GM19099 (cell line): ENCODE data around the gene RANGAP1.
A peak's percentile ranks its signal among the peaks of the same experiment; 100 is the strongest.

Experiments
- POLR2A ChIP-seq: IDR thresholded peaks from 3 replicates; pipeline ENCODE4 v1.6.1; 2011; ENCODE audit warnings: low read depth; ENCODE audit not compliant: insufficient read length; ENCODE audit errors: extremely low read depth

RANGAP1 gene

DNA sequence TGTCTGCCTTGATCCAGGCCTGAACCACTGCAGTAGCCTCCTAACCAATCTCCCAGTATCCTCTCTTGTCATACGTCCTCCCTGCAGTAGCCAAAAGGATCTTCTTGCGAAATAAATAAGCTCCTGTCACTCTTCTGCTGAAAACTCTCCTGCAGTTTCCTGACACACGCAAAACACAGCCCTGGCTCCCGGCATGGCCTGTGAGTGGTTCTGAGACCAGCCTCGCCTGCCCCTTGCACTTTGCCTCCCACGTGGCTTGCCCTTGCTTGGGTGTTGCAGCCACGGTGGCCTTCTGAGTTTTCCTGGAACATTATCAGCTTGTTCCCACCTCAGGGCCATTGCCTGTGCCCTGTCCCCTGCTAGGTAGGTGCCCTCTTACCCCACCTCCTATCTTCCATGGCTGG lies 22.6 kb upstream of the RANGAP1 start:
- no peak for TF ChIP-seq POLR2A

DNA sequence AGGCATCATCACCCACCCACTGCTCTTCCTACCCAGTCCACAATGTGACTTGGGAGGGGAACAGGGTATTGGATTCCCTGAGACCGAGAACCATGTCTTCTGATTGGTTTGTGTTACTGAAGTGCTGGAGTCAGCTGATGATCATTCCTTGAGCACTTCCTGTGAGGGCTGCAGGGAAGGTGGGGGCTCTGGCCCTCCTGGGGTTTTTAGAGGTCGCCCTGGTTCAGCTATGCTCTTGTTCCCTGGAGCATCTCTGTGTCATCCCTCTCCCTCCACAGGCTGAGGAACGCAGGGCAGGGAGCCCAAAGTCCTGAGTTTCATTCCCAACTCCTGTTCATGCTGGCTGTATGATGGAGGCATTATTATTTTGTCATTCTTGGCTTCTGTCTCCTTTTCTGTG lies 22.1 kb upstream of the RANGAP1 start:
- no peak for TF ChIP-seq POLR2A

DNA sequence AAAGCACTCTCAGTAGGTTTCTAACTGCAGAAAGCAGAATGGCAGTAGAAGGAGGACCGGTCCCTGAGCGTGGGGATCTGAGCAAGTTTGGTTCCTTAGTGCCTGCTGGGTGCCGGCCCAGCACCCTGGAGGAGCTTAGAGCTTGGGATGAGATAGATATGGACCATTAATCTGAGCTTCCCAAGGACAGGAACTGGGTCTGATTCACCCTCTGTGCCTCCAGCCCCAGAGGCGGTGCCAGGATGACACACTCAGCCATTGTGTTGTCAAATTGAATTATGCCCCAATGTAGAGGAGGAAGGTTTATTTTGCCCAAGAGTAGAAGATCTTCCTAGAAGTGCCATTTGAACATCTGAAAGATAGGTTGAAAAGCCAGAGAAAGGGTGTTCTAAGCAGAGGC lies 19.7 kb upstream of the RANGAP1 start:
- TF ChIP-seq POLR2A = no peak

DNA sequence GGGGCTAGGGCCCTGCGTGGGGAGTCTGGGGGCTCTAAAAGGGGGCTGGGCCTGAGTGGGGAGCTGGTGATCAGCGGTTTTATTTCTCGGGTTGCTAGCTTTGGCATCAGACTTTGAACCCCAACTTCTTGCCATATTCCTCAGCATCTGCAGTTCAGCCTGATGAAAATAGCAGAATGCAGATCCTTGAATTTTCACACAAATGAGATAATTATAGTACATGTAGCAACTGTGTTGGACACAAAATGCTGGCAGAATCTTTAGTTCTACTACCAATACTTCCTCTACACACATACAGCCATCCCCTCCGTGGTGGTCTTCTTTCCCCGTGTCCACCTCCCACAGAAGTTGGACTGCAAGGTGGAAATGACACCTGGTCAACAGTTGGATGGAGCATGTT lies 16.8 kb upstream of the RANGAP1 start:
- TF ChIP-seq POLR2A = no peak

DNA sequence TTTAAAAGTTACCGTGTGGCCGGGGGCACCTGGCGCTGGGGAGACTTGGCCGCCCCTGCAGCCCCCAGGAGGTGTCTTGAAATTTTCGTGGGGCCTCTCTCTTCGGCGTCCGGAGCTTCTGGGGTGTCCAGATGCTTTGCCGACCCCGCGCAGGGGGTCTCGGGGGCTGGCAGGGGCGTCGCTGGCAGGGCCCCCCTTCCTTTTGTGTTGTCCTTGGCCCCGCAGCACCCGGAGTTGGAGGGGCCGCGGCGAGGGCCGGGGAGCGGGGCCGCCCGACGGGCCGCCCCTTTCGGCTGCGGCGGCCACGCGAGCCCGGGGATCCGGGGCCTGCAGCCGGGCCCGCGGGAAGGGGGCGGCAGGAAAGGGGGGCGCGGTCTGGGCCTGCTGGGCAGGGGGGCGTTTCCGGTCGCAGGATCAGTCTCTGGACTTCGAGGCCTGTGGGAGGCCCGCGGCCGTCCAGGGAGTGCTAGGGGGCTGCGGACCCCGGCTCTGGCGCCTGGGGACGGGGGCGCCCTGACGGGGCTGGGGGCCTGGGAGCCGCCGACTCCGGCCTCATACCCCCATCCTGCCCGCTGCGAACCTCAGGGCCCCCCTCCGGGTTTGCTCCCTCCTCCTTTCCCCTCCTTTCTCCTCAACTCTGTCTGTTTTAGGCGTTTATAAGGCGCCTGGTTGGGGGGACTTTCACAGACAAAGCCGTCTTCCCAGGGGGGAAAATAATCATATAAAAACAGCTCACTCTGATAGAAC lies 16.2 kb upstream of the RANGAP1 start:
- TF ChIP-seq POLR2A = no peak

DNA sequence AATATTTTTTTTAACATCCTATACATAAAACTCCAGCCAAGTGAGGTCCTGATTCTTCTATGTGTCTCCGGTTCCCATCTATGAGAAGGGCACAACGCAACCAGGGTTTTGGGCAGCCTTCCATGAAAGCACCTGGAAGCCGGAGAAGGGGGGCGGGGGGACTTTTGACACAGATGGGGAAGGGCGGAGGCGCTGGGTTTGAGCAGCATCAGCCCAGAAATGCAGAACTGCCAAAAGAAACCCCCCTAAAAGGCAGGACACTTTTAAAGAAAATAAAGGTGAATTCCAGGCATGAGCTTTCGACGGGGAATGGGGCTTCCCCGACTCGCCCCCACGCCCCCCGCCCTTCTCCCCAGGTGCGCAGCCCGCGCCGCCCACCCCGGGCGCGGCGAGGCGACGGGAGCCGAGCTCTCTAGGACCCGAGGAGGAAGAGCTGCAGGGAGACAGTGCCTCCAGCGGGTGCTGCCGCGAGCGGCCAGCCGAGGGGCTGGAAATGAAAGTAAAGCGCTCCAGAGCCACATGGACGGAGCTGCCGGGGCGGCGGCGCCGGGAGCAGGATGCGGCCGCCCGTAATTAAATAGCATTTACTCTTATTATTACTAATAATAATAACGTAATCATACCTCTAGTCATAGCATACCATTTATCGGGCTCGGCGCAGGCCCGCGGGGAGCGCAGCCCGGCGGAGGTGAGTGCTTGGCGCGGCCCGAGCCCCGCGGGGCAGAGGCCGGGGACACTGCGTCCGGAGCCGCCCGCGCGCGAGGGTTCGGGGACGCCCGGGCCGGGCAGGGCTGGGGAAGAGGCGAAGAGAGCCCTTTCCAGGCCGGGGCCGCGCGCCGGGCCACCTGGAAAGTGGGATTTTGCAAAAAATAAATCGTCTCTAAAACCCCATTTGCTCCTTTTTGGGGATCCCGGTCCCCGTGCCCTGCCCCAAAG lies 15.4 kb upstream of the RANGAP1 start, which contains the start of gene ZC3H7B:
TSS of gene ZC3H7B (plus strand) at position 441 of the 936 bp plus-strand sequence. CDS start 19,136 bp downstream, outside the sequence.
- peak; percentile 89 for TF ChIP-seq POLR2A

DNA sequence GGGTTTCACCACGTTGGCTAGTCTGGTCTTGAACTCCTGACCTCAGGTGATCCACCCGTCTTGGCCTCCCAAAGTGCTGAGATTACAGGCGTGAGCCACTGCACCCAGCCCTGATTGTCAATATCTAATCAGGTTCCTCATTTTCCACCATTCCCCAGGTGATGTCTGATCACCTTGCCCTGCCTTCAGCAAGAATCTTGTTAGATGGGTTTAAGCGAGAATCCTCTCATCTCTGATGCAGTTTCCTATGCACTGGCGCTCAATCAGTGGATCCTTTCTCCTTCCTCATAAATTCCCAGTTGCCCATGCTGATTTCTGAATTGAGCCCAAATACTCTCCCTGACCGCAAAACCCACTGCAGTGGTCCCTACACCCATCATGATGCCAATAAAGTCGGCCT lies 14.7 kb upstream of the RANGAP1 start:
- TF ChIP-seq POLR2A = no peak

DNA sequence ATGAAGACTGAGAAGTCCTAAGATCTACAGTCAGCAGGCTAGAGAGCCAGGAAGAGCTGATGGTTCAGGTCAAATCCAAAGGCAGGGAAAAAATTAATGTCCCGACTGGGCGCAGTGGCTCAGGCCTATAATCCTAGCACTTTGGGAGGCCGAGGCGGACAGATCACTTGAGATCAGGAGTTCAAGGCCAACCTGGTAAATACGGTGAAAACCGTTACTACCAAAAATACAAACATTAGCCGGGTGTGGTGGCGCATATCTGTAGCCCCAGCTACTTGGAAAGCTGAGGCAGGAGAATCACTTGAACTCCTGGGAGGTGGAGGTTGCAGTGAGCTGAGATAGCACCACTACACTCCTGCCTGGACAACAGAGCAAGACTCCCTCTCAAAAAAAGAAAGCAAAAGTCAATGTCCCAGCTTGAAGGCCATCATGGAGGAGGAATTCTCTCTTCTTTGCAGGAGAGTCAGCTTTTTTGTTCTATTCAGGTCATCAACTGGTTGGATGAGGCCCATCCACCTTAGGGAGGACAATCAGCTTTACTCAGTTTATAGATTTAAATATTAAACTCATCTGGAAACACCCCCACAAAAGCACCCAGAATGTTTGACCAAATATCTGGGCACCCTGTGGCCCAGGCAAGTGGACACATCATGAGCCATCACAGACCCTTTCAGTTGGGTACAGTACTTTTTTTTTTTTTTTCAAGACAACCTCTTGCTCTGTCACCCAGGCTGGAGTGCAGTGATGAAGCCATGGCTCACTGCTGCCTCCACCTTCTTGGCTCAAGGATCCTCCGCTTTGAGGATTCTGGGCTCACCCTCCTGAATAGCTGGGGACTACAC lies 11.1 kb upstream of the RANGAP1 start:
- no peak for TF ChIP-seq POLR2A

DNA sequence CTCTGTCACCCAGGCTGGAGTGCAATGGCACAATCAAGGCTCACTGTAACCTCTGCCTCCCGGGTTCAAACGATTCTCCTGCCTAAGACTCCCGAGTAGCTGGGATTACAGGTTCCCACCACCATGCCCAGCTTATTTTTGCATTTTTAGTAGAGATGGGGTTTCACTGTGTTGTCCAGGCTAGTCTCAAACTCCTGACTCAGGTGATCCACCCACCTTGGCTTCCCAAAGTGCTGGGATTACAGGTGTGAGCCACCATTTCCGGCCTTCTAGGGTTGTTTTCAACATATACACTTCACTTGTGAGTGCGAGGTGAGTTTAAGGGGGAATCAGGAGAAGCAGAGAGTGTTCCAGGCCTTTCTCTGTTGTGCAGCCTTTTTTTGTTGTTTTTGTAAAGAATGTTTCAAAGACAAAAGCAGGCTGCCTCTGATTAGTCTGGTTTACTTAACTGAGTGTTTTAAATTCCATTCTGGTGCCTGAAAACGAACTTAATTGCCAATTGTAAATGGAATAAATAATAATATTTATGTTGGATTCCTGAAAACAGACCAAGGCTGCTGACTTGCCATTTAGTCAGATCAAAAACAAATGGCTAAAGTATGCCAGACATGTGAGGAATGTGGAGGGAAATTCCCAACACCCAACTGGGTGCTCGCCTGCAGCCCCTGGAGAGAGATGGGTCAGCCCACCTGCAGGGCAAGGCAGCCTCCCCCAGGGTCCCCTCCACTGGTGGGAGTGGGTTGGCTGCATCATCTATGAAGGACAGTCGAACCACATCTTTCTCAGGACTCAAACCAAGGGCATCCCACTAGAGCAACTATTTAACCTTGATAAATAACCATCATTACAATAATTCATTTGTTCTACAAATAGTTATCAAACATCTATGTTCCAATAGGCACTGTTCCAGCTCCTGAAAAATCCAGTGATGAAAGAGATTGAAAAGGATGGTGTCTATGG lies 4.6 kb upstream of the RANGAP1 start:
- no peak for TF ChIP-seq POLR2A

DNA sequence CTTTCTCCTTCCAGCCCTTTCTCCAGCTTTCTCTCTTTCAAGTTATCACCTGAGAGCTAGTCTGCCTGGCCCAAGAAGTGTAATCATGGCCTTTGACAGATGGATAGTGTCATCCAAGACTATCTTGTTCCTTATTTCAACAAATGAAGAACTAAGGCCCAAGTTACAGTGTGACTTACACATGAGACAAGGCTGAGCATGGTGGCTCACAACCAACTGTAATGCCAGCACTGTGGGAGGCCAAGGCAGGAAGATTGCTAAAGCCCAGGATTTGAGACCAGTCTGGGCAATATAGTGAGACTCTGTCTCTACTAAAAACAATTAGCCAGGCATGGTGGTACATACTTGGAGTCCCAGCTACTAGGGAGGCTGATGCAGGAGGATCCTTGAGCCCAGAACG lies 3.7 kb upstream of the RANGAP1 start:
- no peak for TF ChIP-seq POLR2A

DNA sequence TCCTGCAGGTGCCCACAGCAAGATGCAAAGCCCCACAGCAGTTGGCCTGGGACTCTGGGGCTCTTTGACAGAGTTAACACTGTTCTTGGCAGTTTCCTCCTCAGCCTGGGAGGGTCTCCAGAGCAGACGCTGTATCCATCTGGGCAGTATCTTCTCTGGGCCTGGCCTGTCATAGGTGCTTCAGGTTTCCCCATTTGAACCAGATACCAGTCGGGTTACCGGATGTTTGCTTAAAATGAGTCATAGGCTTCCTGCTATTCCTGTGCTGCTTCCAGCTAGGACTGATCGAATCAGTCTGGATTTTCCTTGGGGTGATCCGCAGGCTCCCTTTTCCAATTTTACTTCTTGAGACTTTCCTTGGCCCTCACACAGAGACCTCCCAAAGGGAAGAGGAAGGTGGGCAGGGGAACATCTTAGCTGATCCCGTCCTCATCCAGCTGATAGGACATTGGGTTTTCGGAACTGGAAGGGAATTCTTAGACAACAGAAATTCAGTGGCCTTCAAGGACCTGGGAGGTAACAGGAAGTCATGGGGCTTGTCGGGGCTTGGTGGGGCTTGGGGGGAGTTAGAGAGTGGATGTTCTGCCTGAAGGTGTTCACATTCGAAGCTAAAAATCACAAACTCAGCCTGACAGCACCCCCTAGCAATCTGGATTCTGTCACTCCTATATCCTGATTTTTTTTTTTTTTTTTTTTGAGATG lies 2.4 kb upstream of the RANGAP1 start:
- no peak for TF ChIP-seq POLR2A

DNA sequence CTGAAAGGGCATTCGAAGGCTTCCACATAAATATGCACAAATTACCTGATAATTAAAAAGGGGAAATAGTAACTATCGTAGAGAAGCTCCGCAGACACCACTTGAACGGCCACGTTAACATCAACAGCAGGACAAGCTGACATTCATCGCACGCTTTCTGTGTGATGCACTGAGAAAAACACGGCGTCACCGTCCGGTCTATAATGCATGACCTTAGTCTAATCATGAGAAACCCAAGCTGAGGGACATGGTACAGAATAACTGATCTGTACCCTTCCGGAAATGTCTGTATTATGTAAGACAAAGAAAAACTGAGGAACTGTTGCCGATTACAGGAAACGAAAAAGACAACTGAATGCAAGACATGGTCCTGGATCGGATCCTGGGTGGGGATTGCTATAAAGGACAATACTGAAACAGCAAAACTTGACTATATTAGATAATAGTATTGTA lies 678 bp upstream of the RANGAP1 start:
- TF ChIP-seq POLR2A = no peak

DNA sequence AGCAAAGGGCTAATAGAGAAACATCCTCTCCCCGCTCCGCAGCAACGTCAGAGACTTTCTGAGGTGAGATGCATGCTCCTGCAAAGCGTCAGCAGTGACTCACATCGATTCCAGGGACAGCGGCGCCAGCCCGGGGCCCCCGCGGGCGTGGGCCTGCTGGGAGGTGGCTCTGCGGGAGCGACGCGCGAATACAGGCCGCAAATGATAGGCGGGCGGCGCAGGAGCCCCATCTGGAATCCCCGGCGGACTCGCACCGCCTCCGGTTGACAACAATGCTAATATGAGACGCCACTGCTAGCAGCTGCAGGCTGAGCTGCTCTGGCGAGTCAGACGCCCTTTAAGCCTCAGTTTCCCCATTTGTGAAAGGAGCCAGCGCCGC lies 557 bp downstream of the RANGAP1 start:
- TF ChIP-seq POLR2A = no peak

DNA sequence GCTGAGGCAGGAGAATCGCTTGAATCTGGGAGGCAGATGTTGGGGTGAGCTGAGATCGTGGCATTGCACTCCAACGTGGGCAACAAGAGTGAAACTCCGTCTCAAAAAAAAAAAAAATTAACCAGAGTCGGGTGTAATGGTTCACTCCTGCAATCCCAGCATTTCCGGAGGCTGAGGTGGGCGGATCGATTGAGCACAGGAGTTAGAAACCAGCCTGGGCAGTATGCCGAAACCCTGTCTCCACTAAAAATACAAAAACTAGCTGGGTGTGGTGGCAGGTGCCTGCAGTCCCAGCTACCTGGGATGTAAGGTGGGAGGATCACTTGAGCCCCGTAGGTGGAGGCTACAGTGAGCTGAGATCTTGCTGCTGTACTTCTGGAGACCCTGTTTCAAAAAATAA lies 1.5 kb downstream of the RANGAP1 start:
- no peak for TF ChIP-seq POLR2A

DNA sequence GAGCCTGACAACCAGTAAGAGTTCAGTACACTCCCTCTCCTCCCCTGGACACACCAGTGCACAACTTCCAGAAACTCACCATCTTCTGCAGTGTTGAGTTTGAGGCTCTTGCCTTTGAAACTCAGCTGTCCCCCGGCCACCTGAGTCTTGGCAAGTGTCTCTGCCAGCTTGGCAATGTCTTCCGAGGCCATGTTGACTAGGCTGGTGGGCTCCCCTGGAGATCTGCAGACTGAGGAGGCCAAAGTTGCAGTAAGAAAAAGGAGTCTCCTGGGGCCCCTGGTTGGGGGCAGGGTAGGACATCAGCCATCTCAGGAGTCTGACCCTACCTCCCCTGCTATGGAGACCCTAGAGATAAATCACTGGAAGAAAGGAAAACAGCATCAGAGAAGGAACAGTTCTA lies 5.1 kb downstream of the RANGAP1 start:
- TF ChIP-seq POLR2A = no peak
